Keratinocyte (primary cell): Measurements from ENCODE around the gene ZBTB7A.

Source experiments
- EZH2 ChIP-seq: IDR thresholded peaks from one replicate; pipeline ENCODE4 v1.6.1; 2012; ENCODE audit warnings: inconsistent platforms, mild to moderate bottlenecking, low read length, moderate library complexity
- TF ChIP-seq, protein P1 (sequence below), 3 experiments: IDR thresholded peaks in 1 of 3; conservative IDR thresholded peaks in 1 of 3; optimal IDR thresholded peaks in 1 of 3; 2 replicates in 2 of 3; 3 replicates in 1 of 3; pipeline versions ENCODE3 to v1.5.1; 2011; ENCODE audit warnings: low read length in 3 of 3, mild to moderate bottlenecking in 3 of 3, moderate library complexity in 2 of 3, control low read depth in 1 of 3, inconsistent platforms in 1 of 3; ENCODE audit not compliant: insufficient read depth in 2 of 3; ENCODE audit errors: extremely low read depth in 1 of 3

DNA sequence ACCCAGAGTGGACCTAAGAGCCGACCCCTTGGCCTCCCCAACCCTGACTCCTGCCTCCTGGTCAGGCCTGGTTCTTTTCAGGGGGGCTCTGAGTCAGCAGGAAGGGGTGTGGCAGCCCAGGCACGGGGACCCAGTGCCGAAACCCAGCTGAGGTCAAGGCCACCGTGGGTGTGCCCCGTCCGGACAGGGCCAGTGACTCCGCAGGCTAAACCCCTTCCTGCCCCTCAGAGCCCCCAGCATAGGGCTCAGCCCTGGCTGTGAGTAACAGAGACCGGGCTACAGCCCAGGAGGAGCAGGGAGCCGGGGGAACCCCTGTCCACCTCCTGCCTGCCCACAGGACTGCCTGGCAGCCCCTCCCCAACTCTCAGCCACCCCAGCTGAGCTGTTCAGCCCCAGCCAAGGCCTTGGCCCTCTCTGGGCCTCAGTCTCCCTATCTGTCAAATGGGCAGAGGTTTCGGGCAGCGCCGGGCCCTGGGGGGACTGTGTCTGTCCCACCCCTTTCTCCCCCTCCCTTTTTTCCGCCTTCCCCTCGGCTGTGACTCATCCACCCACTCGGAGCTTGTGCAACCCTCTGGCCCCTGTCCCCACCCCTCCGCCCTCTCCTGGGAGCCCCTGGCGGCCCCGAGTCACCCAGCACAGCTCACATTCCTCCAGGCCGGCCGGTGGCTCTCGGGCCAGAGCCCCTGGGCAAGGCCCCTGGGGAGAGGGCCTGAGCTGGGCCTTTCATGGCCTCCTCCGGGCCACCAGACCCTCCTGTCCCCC, 8.6 kb downstream of the ZBTB7A start:
- TF ChIP-seq, protein P1, sequence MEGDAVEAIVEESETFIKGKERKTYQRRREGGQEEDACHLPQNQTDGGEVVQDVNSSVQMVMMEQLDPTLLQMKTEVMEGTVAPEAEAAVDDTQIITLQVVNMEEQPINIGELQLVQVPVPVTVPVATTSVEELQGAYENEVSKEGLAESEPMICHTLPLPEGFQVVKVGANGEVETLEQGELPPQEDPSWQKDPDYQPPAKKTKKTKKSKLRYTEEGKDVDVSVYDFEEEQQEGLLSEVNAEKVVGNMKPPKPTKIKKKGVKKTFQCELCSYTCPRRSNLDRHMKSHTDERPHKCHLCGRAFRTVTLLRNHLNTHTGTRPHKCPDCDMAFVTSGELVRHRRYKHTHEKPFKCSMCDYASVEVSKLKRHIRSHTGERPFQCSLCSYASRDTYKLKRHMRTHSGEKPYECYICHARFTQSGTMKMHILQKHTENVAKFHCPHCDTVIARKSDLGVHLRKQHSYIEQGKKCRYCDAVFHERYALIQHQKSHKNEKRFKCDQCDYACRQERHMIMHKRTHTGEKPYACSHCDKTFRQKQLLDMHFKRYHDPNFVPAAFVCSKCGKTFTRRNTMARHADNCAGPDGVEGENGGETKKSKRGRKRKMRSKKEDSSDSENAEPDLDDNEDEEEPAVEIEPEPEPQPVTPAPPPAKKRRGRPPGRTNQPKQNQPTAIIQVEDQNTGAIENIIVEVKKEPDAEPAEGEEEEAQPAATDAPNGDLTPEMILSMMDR (optimal IDR thresholded peaks at IDR 0.05 in 1 of 3, IDR thresholded peaks at IDR 0.05 in 1 of 3, conservative IDR thresholded peaks at IDR 0.05 in 1 of 3; ENCODE audit: extremely low read depth in 1 of 3, insufficient read depth in 2 of 3, low read length in 3 of 3) = peak; percentile 14 to 38 (median 25)
- TF ChIP-seq EZH2 = no peak
